ENCODE measurements around the gene GPR17. TPM values are rescaled to one million over a fixed set of nuclear protein-coding genes. Genes with fewer than 3 reads are reported as not detected.

GPR17 gene
- total RNA-seq, 1 experiment from 2014 or later = 0.35 TPM

- no peaks in the 10 kb centered on the region for H3K27me3 ChIP-seq (ENCODE audit: insufficient read depth, low read length)
- DNase-seq = no peak
- H2BK15ac ChIP-seq (ENCODE audit: low read depth, low read length) = no peak overlapping the region
- TF ChIP-seq, protein P1, sequence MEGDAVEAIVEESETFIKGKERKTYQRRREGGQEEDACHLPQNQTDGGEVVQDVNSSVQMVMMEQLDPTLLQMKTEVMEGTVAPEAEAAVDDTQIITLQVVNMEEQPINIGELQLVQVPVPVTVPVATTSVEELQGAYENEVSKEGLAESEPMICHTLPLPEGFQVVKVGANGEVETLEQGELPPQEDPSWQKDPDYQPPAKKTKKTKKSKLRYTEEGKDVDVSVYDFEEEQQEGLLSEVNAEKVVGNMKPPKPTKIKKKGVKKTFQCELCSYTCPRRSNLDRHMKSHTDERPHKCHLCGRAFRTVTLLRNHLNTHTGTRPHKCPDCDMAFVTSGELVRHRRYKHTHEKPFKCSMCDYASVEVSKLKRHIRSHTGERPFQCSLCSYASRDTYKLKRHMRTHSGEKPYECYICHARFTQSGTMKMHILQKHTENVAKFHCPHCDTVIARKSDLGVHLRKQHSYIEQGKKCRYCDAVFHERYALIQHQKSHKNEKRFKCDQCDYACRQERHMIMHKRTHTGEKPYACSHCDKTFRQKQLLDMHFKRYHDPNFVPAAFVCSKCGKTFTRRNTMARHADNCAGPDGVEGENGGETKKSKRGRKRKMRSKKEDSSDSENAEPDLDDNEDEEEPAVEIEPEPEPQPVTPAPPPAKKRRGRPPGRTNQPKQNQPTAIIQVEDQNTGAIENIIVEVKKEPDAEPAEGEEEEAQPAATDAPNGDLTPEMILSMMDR (conservative IDR thresholded peaks at IDR 0.05) = no peak
- H3K9me3 ChIP-seq (ENCODE audit: control insufficient read depth, low read depth, low read length) = peaks cover 5% of the 10 kb centered on the region
- H4K20me1 ChIP-seq (ENCODE audit: control insufficient read depth, insufficient read depth, insufficient read length) = no peaks in the 10 kb centered on the region
- no peak overlapping the region for H4K8ac ChIP-seq (replicated peaks; ENCODE audit: insufficient read length, low read depth, low read length)
- H3K4ac ChIP-seq (ENCODE audit: low read depth, low read length) = no peak overlapping the region
- no peak overlapping the region for H3K9ac ChIP-seq (ENCODE audit: extremely low read depth, insufficient read length, low read length)
- no peak overlapping the region for H4K5ac ChIP-seq (ENCODE audit: insufficient read length, low read depth, low read length)
- no peak overlapping the region; the same call in 1 of the 2 replicates for H3K14ac ChIP-seq (ENCODE audit: insufficient read depth, low read length)
- H3K27ac Mint-ChIP-seq = no peak overlapping the region
- no peak overlapping the region for H3T11ph ChIP-seq (ENCODE audit: low read length)
- no peaks in the 10 kb centered on the region for H3K79me2 ChIP-seq (ENCODE audit: insufficient read depth, low read length)
- H2BK12ac ChIP-seq (ENCODE audit: insufficient read length, low read depth, low read length) = no peak overlapping the region
- H2BK20ac ChIP-seq (ENCODE audit: low read depth, low read length, poor library complexity, severe bottlenecking) = no peak overlapping the region
- H3K4me1 Mint-ChIP-seq = no peaks in the 10 kb centered on the region
- H3K18ac ChIP-seq (ENCODE audit: insufficient read length, low read depth, low read length) = no peak overlapping the region
- H3K36me3 Mint-ChIP-seq (ENCODE audit: insufficient read depth in 1 of 3, low read depth in 3 of 3) = no peaks in the 10 kb centered on the region; a peak in 1 of 7 replicates
- H3K4me1 ChIP-seq (ENCODE audit: insufficient read depth, low read length) = no peaks in the 10 kb centered on the region
- H2AFZ ChIP-seq (ENCODE audit: low read length) = no peak overlapping the region
- H3K56ac ChIP-seq (ENCODE audit: insufficient read length, low read depth, low read length) = no peak overlapping the region
- H3K4me3 Mint-ChIP-seq = no peak overlapping the region
- H3K4me2 ChIP-seq (ENCODE audit: insufficient read depth, insufficient read length, low read length) = no peak overlapping the region
- H3K79me1 ChIP-seq (ENCODE audit: insufficient read depth, low read depth, low read length, poor library complexity, severe bottlenecking) = no peaks in the 10 kb centered on the region
- H3K23ac ChIP-seq (ENCODE audit: insufficient read length, low read depth, low read length) = no peak overlapping the region
- no peak overlapping the region for H2BK120ac ChIP-seq (ENCODE audit: low read depth, low read length, poor library complexity, severe bottlenecking)
- no peak overlapping the region for H4K91ac ChIP-seq (ENCODE audit: insufficient read length, low read depth, low read length)
- peaks cover 6% of the 10 kb centered on the region for H3K27me3 Mint-ChIP-seq (ENCODE audit: low read depth)
- H3K27ac ChIP-seq (ENCODE audit: insufficient read length, low read depth, low read length) = no peak overlapping the region
- H3K23me2 ChIP-seq (ENCODE audit: insufficient read length, low read depth, low read length, poor library complexity, severe bottlenecking) = no peaks in the 10 kb centered on the region
- H2AK5ac ChIP-seq (ENCODE audit: insufficient read length, low read length) = no peak overlapping the region
- no CpG with 5 or more reads among the region's 24 CpGs for WGBS (ENCODE audit: extremely low coverage, insufficient read length, low lambda C conversion rate)
- no peak overlapping the region for H2BK5ac ChIP-seq (ENCODE audit: insufficient read length, low read length)
- peaks cover 6 to 10% of the 10 kb centered on the region in 2 experiments; a peak in 4 of 5 replicates for H3K9me3 Mint-ChIP-seq
Observed at GRCh38 chr2:127609031-127609751, 36.8 kb upstream of the GPR17 start.

Data from H9 (cell line).